ENCODE data around the gene HOXB13.

HOXB13 gene

GRCh38 chr17:48704361-48705248 lies 23.9 kb downstream of the HOXB13 start:
- no peak for DNase-seq (ENCODE audit: low spot score)

- DNase-seq (ENCODE audit: low spot score) = no peak
Measured at GRCh38 chr17:48701864-48702532, 26.6 kb downstream of the HOXB13 start.

GRCh38 chr17:48693178-48693577 lies 35.4 kb downstream of the HOXB13 start:
- no peak for DNase-seq (ENCODE audit: low spot score)

- no peak for DNase-seq (ENCODE audit: low spot score)
Measured at GRCh38 chr17:48692049-48692448, 36.5 kb downstream of the HOXB13 start.

- no peak for DNase-seq (ENCODE audit: low spot score)
Measured at GRCh38 chr17:48690655-48691054, 37.9 kb downstream of the HOXB13 start.

GRCh38 chr17:48681609-48682008 lies 46.9 kb downstream of the HOXB13 start:
- DNase-seq (ENCODE audit: low spot score) = no peak

GRCh38 chr17:48679385-48680096 lies 49.0 kb downstream of the HOXB13 start:
- DNase-seq (ENCODE audit: low spot score) = no peak

GRCh38 chr17:48678141-48678971 lies 50.2 kb downstream of the HOXB13 start:
- DNase-seq (ENCODE audit: low spot score) = peak; percentile 93

- no peak for DNase-seq (ENCODE audit: low spot score)
Measured at GRCh38 chr17:48676963-48677558, 51.5 kb downstream of the HOXB13 start.
